HG03432 (cell line): Measurements from ENCODE around the gene DACT3.

ENCODE experiments used
- ATAC-seq: cut with Tn5 transposase; IDR thresholded peaks from one replicate; pipeline ENCODE4 v1.9.1; 2021; ENCODE audit warnings: mild to moderate bottlenecking, moderate library complexity; ENCODE audit not compliant: unreplicated experiment

The DACT3 gene

GRCh38 chr19:46614114-46614722, 46.8 kb downstream of the DACT3 start:
- no peak for ATAC-seq

DNA sequence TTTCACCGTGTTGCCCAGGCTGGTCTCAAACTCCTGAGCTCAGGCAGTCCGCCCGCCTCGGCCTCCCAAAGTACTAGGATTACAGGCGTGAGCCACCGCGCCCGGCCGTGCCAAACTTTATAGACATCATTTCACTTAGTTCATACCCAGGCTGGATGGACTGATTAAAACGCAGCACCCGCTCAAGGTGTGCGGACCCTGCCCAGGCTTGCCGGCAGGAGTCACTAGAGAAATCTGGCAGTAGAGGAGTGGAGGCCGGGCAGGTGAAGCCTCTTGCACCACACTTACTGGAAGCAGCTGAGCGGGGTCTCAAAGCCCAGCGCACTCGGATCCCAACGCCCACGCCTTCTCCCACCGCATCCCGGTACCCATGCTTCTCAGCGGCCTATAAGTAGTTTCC, 47.5 kb downstream of the DACT3 start:
- no peak for ATAC-seq

- no peak for ATAC-seq
These were observed 49.2 kb downstream of the DACT3 start for GRCh38 chr19:46611776-46612175.

DNA sequence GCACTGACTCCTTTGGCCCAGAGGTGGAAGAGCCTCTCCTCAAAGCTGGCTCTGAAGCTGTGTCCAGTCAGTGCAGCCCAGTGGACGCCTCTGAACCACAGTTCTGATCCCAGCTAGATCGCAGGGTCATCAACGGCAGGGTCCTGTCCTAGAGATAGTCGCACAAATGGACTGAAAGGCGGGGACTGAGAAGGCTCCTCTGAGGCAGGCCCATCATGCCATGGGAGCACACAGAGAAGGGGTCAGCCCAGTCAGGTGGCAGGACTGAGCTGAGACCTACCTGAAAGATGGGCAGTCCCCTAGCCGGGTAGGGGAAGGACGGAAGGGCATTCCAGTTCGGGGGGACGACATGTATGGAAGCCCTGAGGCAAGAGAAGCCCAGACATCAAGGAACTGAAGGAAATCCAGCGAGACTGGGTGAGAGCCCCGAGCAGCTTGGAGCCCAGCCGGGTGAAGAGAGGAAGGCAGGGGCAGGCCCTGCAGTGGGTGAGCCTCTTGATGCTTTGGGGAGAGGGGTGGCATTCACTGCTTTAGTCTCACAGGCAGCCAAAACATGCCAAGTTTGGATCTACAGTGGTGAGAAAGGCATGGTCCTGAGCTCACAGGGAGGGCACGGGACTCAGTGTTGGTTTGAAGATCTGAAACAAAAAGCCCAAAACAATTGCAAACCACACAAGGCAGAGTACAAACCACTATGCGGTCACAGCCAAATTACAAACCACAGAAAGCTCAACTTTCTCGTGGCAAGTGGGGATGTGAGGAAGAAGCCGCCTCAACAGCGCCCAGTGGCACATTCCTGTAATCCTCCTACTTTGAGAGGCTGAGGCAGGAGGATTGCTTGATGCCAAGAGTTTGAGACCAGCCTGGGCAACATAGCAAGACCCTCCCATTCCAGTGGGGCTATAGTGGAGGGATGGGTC, 49.9 kb downstream of the DACT3 start:
- no peak for ATAC-seq

- ATAC-seq = no peak
These were observed 50.6 kb downstream of the DACT3 start for GRCh38 chr19:46610413-46610775.

GRCh38 chr19:46609511-46610412, 51.2 kb downstream of the DACT3 start:
- ATAC-seq = no peak

DNA sequence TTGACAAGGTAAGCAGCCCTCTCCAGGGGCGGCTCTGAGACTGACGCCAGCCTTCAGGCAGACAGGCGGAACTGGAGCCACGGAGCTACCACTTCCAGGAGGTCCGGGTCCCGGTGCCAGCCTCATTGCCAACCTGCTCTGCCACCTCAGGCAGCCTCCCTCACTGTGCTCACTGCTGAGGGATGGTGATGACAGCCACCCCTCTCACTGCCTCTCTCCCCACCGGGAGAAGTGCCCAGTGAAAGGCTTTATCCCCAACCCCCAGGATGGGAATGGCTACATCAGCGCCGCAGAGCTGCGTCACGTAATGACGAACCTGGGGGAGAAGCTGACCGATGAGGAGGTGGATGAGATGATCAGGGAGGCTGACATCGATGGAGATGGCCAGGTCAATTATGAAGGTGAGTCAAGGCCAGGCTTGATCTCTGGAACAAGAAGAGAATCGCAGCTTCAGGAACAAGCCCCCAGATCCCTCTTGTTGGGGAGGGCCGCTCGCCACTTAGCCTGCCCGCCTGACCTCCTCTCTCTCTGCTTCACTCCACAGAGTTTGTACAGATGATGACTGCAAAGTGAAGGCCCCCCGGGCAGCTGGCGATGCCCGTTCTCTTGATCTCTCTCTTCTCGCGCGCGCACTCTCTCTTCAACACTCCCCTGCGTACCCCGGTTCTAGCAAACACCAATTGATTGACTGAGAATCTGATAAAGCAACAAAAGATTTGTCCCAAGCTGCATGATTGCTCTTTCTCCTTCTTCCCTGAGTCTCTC, 52.2 kb downstream of the DACT3 start:
- no peak for ATAC-seq

DNA sequence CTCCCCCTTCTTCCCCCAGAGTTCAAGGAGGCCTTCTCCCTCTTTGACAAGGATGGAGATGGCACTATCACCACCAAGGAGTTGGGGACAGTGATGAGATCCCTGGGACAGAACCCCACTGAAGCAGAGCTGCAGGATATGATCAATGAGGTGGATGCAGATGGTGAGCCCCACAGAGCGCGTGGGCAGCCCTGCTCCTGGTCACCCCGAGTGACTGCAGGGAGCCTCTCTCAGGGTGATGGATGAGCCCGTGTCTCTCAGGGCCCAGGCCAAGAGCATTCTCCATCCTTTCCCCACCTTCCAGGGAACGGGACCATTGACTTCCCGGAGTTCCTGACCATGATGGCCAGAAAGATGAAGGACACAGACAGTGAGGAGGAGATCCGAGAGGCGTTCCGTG, 52.8 kb downstream of the DACT3 start:
- ATAC-seq = no peak

- ATAC-seq = no peak
These were observed 53.5 kb downstream of the DACT3 start for GRCh38 chr19:46607448-46607841.

- no peak for ATAC-seq
These were observed 54.1 kb downstream of the DACT3 start for GRCh38 chr19:46606681-46607447.

DNA sequence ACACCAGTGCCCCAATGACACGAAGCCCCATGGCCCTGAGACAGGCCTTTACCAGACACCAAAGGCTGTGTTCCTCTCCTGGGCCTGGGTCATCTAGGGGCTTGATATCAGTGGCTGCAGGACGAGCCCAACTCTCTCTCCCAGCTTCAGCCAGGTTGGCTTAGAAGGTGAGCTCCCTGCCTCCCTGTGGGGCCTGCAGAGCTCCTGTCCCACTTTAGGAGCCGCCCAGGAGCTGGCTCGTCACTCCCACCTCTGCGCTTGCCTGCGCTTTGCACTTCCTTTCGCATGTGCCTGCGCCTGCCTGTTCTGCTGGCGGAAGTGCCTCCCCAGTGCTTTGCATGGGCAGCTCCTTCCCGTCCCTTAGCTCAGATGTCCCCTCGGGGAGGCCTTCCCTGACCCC, 55.0 kb downstream of the DACT3 start:
- no peak for ATAC-seq

DNA sequence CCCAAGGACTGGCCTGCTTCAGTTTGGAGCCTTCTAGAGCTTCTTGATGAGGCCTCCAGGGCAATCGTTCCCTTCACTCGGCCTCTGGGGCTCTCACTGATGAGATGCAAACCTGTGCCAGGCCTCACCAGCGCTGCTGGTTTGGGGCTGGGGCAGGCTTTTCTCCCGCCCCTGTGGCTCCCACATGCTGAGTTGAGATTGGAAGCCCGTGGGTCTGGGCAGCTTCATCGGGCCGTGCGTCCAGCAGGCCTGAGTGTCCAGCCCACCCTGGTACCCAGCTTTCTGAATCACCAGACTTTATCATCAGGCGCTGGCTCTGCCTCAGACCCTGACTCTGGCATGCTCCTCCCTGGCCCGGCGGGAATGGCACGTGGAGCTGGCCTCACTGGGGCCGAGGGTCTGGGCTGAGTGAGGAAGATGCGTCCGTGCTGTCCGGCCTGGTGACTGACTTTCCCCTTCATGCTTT, 55.6 kb downstream of the DACT3 start:
- no peak for ATAC-seq

GRCh38 chr19:46604781-46605355, 56.1 kb downstream of the DACT3 start:
- ATAC-seq = no peak

DNA sequence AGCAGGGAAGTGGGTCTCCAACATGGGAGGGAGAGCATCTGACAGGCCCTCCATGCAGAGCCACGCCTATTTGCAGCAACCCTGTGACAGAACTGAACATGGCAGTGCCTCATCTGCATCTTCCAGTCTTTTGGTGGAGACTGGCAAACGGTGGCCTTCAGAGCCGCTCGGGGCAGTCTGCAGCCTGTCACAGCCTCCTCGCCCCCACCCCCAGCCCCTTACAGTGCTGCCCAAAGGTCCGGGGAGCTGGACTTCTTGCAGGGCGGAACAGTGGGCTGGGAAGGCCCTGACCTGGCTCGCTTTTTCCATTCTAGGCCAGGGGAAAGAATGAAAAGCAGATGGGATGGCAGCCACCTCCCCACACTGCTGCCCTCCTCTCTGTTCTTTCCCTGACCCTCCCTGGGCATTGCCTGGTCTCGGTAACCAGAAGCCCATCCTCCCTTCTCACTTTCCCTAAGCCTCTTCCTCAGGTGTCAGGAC, 57.2 kb downstream of the DACT3 start:
- no peak for ATAC-seq

- no peak for ATAC-seq
These were observed 57.8 kb downstream of the DACT3 start for GRCh38 chr19:46603195-46603637.

DNA sequence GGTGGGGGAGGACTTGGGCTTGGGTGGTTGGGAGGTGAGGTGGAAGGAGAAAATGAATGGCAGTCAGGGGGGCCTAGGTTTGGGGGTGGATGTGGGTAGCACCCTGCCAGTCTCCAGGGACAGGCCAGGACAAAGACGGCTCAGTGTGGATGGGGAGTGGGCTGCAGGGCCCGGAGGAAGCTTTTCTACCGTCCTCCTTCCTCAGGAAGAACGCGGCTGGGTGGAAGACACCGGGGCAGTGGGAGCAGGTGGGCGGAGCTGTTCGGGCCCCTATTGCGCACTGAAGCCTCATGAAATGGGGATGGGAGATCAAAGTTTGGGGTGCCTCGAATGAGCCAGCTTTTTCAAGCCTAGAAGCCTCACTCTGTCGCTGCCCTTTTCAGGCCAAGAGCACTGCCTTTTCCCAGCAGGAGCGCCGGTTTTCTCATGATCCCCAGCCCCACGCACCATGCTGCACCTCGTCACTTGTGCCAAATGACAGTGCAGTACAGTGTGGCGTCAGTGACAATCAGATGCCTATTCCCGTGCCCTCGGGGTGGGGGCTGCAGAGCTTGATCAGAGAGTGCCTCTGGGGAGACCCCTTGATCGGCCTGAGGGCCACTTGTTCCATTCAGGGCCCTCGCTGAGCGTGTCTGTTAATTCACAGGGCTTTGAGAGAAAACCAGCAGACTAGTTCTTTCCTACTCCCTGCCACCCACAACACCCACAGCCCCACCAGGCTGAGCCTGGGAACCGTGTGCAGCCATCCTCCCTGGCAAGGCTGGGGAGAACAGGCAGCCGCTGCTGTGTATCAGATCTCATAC, 58.4 kb downstream of the DACT3 start:
- ATAC-seq = no peak

- no peak for ATAC-seq
These were observed 59.4 kb downstream of the DACT3 start, which contains the start of gene CALM3 for GRCh38 chr19:46601318-46602224. Gene CALM3, plus strand, starts transcription at chr19:46601330. Its CDS starts 105 bp downstream, at chr19:46601435.
